Head of caudate nucleus (tissue), 42 donors: Measurements from ENCODE around the gene SOX14.
A peak's percentile ranks its signal among the peaks of the same experiment; 100 is the strongest.

Source experiments
- DNase-seq, 42 donors: peaks; one replicate each; pipeline versions ENCODE4 v3.0.0 to v3.0.0-alpha.2; 2020 to 2021; ENCODE audit warnings: mixed read lengths in 7 of 42
- intact Hi-C: fragments of 100-400 bp; cut with DNase I; formaldehyde crosslinking; loops from one replicate; pipeline ENCODE4 v1.15.0; 2022

SOX14 gene

DNA sequence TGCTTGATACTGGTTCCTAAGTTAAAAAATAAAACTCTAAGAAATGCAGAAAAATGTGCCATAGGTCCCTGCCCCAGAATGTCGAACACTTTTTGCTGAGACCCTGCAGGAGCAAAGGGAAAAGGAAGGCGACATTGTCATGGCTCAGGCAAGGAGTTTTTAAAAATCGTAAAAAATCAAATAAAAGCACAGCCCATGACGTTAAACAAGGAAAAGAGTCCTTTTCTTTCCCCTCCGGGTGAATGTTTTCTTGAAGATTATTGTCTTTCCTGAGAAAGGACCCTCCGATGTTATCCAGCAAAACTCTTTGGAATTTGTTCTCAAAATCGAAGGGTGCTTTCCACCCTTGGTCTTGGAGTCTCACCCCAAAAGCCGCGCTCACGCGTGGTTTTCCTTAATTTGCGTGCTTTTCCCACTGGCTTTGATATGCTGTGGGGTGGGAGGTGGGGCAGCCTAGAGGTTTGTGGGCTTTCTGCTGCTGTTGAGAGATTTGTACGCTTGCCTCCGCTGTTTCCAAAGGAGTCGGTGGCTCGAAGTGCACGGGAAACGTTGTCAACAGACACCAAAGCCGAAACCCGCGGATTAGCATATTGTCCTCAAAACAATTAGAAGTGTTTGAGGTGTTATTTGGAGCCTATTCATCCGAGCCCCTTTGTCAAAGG, 2.9 kb downstream of the SOX14 start:
- intact Hi-C loops: no loop called here
- no peak for DNase-seq

DNA sequence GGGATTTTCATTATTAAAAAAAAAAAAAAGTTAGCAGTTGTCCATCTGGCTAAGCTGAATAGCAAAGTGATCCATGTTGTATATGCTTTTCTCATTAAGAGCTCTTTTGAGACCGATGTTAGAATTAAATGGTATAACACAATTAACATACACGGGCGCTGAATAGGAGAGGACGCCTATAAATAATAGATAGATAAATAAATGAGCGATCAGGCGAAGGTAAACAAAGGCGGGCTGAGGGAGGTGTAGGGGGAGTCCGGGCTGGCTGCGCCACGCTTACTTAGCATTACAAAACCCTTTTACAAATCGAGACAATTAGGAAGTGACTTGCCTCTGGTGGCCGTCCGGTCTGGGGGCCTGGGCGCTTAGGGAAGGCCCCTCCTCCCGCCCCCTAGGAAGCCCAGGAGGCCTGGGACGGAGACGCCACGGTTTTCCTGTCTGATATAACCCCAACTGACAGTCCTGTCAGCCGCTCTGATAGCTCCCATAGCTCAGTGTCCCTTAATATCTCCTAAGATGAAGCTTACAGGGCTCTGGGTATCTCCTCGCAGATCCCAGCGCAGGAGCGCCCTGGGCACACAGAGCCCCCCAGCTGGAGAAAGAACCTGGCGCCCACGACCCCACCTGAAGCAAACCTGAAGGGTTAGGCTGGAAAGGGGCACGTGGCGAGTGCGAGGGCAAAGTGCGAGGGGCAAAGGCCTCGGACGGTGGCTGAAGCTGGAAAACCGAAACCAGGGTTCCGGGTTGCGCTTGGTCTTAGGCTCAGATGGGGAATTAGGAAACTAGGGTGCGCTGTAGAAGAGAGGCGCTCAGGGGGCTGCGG, 3.6 kb downstream of the SOX14 start:
- intact Hi-C loops: no loop called here
- no peak for DNase-seq

DNA sequence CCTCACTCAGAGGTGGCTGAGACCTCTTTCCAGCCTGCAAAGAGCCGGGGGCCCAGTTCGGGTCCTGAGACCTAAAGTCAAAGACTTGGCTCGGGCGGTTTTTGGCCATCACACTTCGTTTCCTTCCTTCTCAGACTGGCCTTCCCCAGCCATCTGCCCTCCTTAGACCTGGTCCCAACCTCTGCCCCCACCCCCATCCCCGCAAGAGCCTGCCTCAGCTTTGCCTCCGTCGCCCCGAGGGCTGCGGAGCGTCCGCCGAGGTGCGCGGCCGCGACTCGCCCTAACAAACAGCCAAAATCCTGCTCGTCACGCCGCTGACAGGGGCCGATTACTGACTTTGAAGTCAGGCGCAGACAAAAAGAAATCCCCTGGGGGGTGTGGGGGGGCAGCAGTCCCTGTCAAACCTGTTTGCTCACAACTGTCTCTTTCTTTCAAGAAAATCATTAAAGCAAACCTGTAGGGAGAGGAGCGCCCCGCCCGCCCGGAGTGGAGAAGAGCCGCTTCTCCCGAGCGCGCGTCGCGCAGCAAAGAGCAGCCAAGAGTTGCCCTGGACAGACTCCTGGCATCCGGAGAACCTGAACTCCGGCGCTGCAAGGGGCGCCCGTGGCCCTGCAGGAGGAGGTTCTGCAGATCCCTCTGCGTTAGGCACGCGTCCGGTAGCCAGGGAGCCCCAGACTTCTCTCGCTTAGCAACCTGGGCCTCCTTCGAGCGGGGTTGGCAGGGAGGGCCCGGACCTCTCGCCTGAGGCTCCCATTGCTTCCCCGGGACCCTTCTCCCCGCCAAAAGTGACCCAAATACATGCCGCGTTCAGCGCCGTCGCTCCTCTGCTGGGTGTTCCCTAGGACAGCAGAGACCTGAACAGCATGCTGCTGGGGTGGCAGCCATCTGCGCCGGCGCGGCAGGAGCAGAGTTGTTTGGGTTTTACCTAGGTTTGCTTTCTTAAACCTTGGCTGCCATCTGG, 4.5 kb downstream of the SOX14 start:
- no peak for DNase-seq
- intact Hi-C loops: no loop called here

DNA sequence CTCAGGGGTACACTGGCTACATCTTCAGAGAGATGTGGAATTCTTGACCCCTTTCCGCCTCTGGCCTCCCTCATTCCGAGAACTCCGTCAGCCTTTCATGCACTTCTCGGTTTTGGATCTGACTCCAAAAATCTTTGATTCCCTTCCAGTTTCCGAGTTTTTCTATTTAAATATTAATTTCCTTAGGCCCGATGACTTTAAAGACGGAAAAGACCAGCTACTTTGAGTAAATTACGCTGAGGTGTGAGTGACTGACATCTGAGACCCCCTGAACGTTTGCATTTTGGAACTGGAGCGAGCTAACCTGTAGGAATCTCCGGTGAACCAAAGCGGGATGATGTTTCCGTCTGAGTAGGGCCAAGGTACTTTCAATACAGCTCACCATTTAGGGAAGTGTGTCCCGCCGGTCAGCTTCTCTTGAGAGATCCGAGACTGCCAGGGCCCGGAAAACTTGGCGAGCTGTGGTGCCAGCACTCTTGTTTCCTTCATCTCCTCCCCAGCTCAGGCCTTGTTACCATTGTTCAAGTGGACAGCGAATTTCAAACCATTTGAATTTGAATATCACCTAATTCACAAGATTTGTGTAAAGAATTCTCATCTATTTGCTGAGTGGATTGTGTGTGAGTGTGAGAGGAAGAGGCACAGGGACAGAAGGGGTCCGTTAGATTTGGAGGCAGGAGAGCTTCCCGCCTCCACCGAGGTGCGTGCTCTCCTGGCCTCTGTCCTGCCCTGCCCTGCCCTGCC, 5.4 kb downstream of the SOX14 start:
- no peak for DNase-seq
- intact Hi-C loops: no loop called here

DNA sequence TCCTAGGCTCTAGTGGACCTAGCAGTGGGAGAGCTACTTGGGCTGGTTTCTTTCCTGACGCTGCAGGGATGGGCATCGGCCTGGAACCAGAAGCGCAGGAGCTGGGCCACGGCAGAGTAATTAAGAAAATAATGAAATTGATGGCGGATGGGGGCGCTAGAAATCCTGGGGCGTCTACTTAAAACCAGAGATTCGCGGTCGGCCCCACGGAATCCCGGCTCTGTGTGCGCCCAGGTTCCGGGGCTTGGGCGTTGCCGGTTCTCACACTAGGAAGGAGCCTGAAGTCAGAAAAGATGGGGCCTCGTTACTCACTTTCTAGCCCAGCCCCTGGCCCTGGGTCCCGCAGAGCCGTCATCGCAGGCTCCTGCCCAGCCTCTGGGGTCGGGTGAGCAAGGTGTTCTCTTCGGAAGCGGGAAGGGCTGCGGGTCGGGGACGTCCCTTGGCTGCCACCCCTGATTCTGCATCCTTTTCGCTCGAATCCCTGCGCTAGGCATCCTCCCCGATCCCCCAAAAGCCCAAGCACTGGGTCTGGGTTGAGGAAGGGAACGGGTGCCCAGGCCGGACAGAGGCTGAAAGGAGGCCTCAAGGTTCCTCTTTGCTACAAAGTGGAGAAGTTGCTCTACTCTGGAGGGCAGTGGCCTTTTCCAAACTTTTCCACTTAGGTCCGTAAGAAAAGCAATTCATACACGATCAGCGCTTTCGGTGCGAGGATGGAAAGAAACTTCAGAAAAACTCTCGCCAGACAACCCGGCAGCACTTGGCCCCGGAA, 6.1 kb downstream of the SOX14 start:
- intact Hi-C loops: no loop called here
- no peak for DNase-seq

DNA sequence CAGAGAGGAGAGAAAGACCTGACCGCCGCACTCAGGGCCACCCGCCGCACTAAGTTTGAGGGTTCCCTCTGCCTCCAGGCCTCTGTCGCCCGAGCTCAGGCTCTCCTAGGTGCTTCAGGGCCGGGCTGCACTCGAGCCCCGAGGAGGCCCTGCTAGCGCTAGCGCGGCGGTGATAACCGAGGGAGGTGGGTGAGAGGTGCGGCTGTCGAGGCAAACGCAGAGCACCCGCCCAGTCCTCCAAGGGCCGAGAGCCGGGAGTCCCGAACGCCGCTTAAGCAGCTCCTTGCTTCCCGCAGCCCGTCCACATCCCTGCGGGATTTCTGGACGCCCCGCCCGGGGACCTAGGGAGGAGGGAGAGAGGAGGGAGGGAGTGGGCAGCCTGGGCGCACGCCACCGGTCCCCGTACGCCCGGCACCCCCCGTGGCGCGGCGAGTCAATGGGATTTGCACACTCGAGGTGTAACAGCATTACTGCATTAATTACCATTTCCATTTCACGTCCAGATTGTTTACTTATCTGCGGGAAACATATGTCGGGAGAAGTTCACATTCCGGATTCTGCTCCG, 6.8 kb downstream of the SOX14 start:
- intact Hi-C loops: no loop called here
- DNase-seq: no peak

DNA sequence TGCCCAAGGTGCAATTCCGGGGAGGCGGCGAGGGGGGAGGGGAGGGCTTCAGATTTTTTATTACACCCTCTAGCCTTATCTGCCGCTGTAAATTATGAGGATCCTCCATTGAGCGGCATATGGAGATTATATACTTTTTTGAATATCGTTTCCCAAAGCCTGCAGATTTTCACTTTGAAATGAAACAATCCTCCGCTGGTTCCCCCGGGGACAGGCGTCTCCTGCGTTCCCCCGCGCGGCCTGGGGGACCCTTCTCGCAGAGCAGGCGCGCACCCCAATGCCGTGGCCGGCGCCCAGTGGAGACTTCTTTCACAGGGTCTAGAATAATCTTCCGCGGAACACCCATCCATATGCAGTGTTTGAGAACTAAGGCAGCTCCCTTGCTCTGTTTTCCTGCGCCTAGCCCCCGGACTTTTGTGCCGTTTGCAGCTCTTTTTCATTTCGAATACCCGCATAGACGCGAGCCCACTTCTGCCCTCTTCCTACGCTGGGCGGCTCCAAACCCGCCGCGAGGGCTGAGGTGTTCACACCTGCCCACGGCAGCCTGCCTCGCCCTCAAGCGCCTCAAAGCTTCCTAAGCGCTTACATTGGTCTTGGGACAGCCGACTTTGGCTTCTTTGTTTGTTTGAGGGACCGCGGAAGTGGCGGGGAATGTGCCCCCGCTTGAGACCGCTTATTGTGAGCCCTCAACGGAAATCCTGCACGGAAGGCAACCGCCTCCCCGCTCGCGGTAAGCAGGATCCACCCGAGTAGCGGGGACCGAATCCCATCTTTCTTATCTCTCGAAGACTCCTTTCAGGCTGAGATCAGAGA, 7.5 kb downstream of the SOX14 start:
- DNase-seq: no peak

DNA sequence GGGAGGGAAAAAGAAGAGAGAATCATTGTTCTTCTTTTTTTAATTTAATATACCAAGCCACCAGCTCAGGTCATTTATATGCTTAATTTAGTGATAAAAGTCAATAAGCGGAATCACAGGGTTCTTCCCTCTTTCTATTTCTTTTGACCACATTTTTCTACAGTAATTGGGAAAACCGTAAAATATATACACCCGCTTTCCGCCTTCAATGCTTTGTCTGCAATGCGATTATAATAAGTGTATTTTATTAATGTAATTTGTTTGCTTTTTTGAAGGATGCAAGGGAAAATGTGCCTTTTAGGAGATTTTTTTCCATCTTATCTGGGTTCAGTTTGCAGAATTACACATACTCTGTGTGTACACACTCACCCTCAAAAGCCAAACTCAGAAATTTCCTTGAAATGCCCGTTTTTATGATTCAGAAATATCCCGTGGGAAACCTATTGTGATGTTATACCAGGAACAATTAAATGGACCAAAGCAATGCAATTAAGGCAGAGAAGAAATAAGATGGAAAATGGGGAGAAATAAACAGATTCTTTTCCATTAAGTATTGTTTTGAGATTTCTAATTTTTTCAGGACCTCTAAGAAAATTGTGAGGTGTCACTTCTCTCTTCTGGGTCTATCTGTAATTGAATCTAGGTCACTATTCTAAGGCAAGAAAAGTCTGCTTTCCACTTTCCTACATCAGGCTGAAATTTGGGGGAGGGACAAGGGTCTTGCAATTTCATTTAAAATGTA, 8.3 kb downstream of the SOX14 start:
- DNase-seq: no peak
- intact Hi-C loops: no loop called here

More for the DNA sequence above, 7.5 kb downstream of the SOX14 start:
- intact Hi-C loops: no loop called here

DNA sequence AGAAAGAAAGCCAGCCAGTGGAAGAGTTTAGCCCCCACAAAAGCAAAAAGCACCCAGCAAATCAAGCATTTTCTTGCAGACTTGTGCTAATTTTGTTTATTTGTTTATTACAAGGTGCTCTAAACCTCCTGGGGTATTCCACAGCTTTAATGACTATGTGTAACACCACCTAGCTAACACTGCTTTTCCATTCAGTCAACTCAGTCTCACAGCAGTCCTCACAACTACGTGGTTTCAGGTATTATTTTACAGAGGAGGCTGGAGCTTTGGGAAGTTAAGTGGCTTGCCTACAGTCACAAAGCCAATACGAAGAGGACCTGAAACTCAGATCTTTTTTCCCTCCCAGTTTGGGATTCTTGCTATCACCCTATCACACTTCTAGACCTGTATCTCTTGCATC, 14.8 kb downstream of the SOX14 start:
- intact Hi-C loops: no loop called here
- DNase-seq: no peak

DNA sequence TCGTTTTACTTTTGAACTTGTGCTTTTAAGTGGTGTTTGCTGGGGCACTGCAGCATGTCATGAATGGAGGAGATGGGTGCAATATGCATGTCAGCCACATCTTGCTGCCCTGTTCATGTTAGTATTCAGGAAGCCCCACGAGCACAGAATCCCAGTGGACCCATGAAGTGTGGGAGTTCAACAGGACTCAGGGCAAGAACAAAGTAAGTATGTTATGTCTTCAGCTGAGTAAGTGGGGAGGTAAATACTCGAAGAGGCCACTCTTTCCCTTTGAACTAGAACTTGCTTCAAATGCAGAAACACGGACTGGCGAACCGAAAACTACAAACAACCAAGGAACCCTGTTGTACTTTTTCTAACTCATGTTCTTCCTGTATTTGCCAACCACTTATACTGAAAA, 23.4 kb downstream of the SOX14 start:
- intact Hi-C loops: no loop called here
- no peak for DNase-seq

DNA sequence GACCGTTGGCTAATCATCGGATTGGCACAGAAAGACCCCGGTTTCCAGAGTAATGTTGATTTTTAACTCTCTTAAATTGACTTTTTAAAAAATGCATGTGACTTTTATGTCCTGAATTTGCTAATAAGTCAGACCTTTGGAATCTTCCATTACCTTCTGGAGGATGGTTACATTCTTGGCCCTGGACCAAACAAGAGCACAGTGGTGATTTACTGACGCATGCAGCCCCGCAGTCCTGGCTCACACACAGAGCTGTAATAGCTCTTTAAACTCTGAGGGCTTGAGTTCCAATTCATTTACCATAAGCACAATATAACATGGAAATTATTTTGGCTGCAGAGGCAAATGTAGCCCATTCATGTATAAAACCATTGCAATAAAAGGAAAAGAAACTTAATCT, 25.1 kb downstream of the SOX14 start:
- intact Hi-C loops: no loop called here
- no peak for DNase-seq

DNA sequence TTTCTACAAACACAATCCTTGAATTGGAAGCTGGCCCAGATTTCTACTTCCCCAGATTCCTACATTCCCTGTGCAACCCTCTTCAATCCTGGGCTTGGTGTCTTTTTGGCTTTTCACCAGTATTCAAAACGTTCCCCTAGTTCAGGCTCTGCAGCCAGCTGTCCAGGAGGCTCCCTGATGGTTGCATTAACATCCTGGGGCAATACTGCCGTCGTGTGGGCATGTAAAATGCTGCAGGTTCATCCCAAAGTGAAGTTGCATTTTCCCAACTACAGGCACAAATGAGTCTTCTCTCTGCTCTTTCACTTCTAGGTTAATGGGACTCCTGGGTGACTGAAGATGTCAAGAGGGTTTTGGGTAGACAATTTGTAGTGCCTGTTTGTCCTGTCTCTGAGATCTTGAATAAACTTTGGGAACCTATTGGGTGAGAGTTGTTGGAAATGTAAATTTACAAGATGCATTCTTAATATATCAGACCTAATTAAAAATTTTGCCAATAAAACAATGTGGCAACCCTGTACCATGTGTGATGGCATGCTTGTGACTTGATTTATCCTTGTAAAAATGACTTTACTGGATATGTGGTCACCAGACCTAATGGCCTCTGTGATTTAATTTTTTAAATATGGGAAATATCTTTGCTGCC, 28.6 kb downstream of the SOX14 start:
- intact Hi-C loops: no loop called here
- peak in 8 of 42 donors; percentile 7 to 65 (median 29) for DNase-seq

DNA sequence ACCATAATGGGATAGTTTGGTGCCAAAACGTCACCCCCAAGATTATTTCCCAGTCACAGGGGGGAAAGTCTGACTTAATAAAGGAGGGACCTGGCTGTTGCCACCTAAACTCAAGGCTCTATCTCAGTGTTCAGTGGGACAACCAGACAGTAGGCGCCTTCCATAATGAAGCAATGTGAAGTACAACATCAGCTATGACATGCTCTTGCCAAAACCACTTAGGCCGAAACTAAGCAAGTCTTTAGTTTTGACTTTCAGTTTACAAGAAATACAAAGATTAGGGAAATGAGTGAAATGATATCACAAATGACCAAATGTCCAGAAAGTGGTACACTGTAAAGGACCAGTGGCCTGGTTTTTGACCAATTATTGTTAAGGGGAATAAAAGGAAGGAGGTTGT, 32.9 kb downstream of the SOX14 start:
- intact Hi-C loops: no loop called here
- no peak for DNase-seq

DNA sequence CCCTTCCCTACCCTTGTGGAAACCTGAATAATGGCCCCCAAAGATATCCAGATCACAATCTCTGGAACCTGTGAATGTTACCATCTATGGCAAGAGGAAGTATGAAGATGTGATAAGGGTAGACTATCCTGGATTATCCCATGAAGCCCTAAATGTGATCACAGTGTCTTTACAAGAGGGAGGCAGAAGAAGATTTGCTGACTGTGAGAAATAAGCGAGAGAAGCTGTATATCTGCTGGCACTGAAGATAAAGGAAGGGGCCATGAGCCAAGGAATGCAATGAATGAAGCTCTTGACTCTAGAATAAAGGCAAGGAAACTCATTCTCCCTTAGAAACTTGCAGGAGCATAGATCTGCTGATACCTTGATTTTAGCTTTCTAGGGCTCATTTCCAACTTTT, 39.1 kb downstream of the SOX14 start:
- no peak for DNase-seq
- intact Hi-C loops: no loop called here

DNA sequence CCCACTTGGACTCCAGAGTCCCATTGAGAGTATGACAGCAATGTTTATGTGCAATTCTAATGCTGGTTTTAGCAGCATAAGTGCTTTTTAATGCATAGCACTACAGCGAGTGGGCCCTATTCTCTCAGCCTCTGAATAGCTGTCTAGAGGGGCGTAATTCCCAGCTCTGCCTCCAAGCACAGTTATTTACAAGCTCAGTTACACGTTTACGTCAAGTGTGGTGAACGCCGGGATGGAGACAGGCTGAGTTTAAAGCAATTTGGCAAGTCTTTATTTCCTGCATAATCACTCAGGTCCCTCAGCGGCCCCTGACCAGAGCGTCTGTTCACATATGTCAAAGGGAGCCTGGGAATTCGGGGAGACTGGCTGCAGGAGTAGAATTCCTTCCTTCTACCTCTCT, 43.9 kb downstream of the SOX14 start:
- intact Hi-C loops: no loop called here

DNA sequence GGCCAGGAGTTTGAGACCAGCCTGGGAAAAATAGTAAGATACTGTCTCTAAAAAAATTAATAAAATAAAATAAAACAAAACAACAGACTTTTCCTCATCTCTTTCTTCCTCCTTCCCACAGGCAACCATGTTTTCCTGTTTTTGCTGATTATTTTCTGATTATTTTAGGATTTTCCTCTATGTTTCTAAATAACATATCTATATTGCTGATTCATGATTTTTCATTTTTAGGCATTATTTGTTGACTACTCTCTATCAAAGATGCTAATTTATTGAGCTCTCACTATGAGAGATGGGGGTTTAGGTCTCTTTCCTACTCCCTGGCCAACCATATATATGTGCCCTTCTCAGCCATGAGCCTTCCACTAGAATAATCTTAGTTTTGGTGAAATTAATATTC, 45.4 kb downstream of the SOX14 start:
- intact Hi-C loops: no loop called here
- DNase-seq: no peak

More for the DNA sequence above, 43.9 kb downstream of the SOX14 start:
- no peak for DNase-seq
